Neural cell (in vitro differentiated cells): ENCODE results near the gene LRRC8B. TPM values are rescaled to one million over a fixed set of nuclear protein-coding genes. Genes with fewer than 3 reads are reported as not detected.

Experiments used
- H2AFZ ChIP-seq: fragments of 200-600, 300-800 bp; sonication (generic), shearing (Covaris generic); 2 replicates; pipeline ENCODE4 v1.6.0; 2014; ENCODE audit warnings: low read depth, mild to moderate bottlenecking, antibody characterized with exemption, low read length, moderate library complexity
- H3F3A ChIP-seq: fragments of 200-600 bp; shearing (Covaris generic); 2 replicates; pipeline ENCODE4 v1.6.1; 2016; ENCODE audit warnings: mild to moderate bottlenecking, moderate library complexity, mixed read lengths, antibody characterized with exemption, low read length; ENCODE audit not compliant: insufficient read depth, poor library complexity, severe bottlenecking
- H3K27ac ChIP-seq: fragments of 200-600, 300-800 bp; sonication (generic), shearing (Covaris generic); 2 replicates; pipeline ENCODE4 v1.5.1; 2014; ENCODE audit warnings: mild to moderate bottlenecking, low read length, moderate library complexity
- H3K27me3 ChIP-seq: fragments of 300-800, 200-600 bp; sonication (generic), shearing (Covaris generic); 2 replicates; pipeline ENCODE4 v1.6.0; 2014; ENCODE audit warnings: mild to moderate bottlenecking, low read depth, low read length, moderate library complexity; ENCODE audit not compliant: insufficient read depth
- H3K36me3 ChIP-seq: fragments of 300-800, 200-600 bp; sonication (generic), shearing (Covaris generic); 2 replicates; pipeline ENCODE4 v1.5.1; 2014; ENCODE audit warnings: mild to moderate bottlenecking, antibody characterized with exemption, low read length, moderate library complexity; ENCODE audit not compliant: insufficient read depth
- H3K4me2 ChIP-seq: fragments of 300-800, 200-600 bp; sonication (generic), shearing (Covaris generic); 2 replicates; pipeline ENCODE4 v1.6.0; 2014; ENCODE audit warnings: mild to moderate bottlenecking, low read length
- H3K4me3 ChIP-seq: fragments of 300-800, 200-600 bp; sonication (generic), shearing (Covaris generic); 2 replicates; pipeline ENCODE4 v1.5.1; 2014; ENCODE audit warnings: mild to moderate bottlenecking, low read length, moderate library complexity
- H3K79me2 ChIP-seq: fragments of 200-600 bp; shearing (Covaris generic); replicated peaks from 2 replicates; pipeline ENCODE4 v1.6.0; 2014; ENCODE audit warnings: mild to moderate bottlenecking, low read length, moderate library complexity; ENCODE audit not compliant: insufficient read depth
- H3K9ac ChIP-seq: fragments of 300-800, 200-600 bp; sonication (generic), shearing (Covaris generic); 2 replicates; pipeline ENCODE4 v1.6.1; 2016; ENCODE audit warnings: mild to moderate bottlenecking, low read length, mixed read lengths
- H3K9me2 ChIP-seq: fragments of 200-600 bp; shearing (Covaris generic); 2 replicates; pipeline ENCODE4 v1.6.1; 2016; ENCODE audit warnings: mild to moderate bottlenecking, low read length, mixed read lengths; ENCODE audit not compliant: insufficient read depth
- H3K9me3 ChIP-seq: fragments of 200-600, 300-800 bp; sonication (generic), shearing (Covaris generic); 2 replicates; pipeline ENCODE4 v1.6.1; 2016; ENCODE audit warnings: mild to moderate bottlenecking, mixed run types, low read length, moderate library complexity, mixed read lengths
- H4K20me1 ChIP-seq: fragments of 200-600 bp; shearing (Covaris generic); 2 replicates; pipeline ENCODE4 v1.6.1; 2016; ENCODE audit warnings: mild to moderate bottlenecking, mixed run types; ENCODE audit not compliant: insufficient read depth
- CTCF ChIP-seq: fragments of 450-650 bp; IDR thresholded peaks from 2 replicates; pipeline ENCODE4 v1.5.1; 2014; ENCODE audit warnings: antibody characterized with exemption, mild to moderate bottlenecking, moderate library complexity; ENCODE audit not compliant: poor library complexity, severe bottlenecking
- EP300 ChIP-seq: fragments of 450-650 bp; conservative IDR thresholded peaks from 2 replicates; pipeline ENCODE4 v1.6.1; 2014; ENCODE audit warnings: antibody characterized with exemption, mild to moderate bottlenecking, moderate library complexity; ENCODE audit not compliant: poor library complexity, severe bottlenecking
- EZH2 ChIP-seq: fragments of 200-600, 300-800 bp; shearing (Covaris generic), sonication (generic); IDR thresholded peaks from 2 replicates; pipeline ENCODE4 v1.6.1; 2014; ENCODE audit warnings: antibody characterized with exemption, low read length, borderline replicate concordance, mild to moderate bottlenecking; ENCODE audit not compliant: insufficient read depth, poor library complexity, severe bottlenecking
- MXI1 ChIP-seq: fragments of 450-650 bp; conservative IDR thresholded peaks from 2 replicates; pipeline ENCODE4 v1.6.1; 2014; ENCODE audit warnings: antibody characterized with exemption, mild to moderate bottlenecking; ENCODE audit not compliant: poor library complexity, severe bottlenecking
- POLR2AphosphoS5 ChIP-seq: IDR thresholded peaks from 2 replicates; pipeline ENCODE4 v1.6.1; 2012
- RAD21 ChIP-seq: fragments of 450-650 bp; conservative IDR thresholded peaks from 2 replicates; pipeline ENCODE4 v1.6.1; 2014; ENCODE audit warnings: antibody characterized with exemption, mild to moderate bottlenecking, moderate library complexity
- REST ChIP-seq: IDR thresholded peaks from 2 replicates; pipeline ENCODE4 v1.6.1; 2012; ENCODE audit warnings: borderline replicate concordance
- SMC3 ChIP-seq: fragments of 450-650 bp; conservative IDR thresholded peaks from 2 replicates; pipeline ENCODE4 v1.6.1; 2014; ENCODE audit warnings: antibody characterized with exemption, mild to moderate bottlenecking, moderate library complexity; ENCODE audit not compliant: poor library complexity
- TAF1 ChIP-seq: IDR thresholded peaks from 2 replicates; pipeline ENCODE4 v1.6.1; 2012; ENCODE audit warnings: low read depth
- polyA plus RNA-seq: library from polyadenylated mRNA; depleted of rRNA; stranded (reverse); fragments of >200 nt; gene quantifications from 2 replicates; pipeline ENCODE4 v1.2.3, GENCODE V29; 2014

LRRC8B gene
- polyA plus RNA-seq, 1 donor from 2014 or later, result 15.9 TPM

DNA sequence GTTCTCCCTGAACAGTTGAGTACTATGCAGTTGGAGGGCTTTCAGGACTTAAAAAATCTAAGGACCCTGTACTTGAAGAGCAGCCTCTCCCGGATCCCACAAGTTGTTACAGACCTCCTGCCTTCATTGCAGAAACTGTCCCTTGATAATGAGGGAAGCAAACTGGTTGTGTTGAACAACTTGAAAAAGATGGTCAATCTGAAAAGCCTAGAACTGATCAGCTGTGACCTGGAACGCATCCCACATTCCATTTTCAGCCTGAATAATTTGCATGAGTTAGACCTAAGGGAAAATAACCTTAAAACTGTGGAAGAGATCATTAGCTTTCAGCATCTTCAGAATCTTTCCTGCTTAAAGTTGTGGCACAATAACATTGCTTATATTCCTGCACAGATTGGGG lies 59.6 kb downstream of the LRRC8B start:
- Histone ChIP-seq H3K9me2 (no peaks in the 10 kb centered on the region), H2AFZ (no peak overlapping the region), H3K9me3 (no peaks in the 10 kb centered on the region), H3K36me3 (peaks cover 12% of the 10 kb centered on the region), H3F3A (no peaks in the 10 kb centered on the region), H4K20me1 (no peaks in the 10 kb centered on the region), H3K79me2 (no peaks in the 10 kb centered on the region), H3K4me2 (no peak overlapping the region), H3K27me3 (no peaks in the 10 kb centered on the region), H3K4me3 (no peak overlapping the region), H3K9ac (no peak overlapping the region), H3K27ac (no peak overlapping the region)
- no peak for TF ChIP-seq EP300
- TF ChIP-seq REST, result no peak
- no peak for TF ChIP-seq EZH2
- no peak for TF ChIP-seq MXI1
- no peak for TF ChIP-seq SMC3
- no peak for TF ChIP-seq TAF1
- TF ChIP-seq CTCF, result no peak
- no peak for TF ChIP-seq RAD21
- TF ChIP-seq POLR2AphosphoS5, result no peak

DNA sequence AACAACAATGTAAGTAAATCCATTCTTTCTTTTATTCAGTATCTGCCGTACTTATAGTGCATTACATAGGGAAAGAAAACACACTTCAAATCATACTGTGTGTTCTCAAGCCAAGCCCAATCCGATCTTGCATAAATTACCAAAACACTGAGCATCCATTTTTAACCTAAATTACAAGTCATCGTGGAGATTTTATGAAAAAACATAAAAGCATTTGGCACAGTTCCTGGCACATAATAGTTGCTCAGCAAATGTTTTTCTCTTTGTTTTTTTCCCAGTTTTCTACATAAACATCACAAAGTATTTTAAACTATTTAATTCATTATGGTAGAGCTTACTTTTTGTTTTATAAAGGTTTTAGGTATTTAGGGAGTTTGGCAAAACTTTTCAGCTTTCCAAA lies 60.2 kb downstream of the LRRC8B start:
- H3K4me3 ChIP-seq, result no peak overlapping the region
- peaks cover 12% of the 10 kb centered on the region for H3K36me3 ChIP-seq
- H2AFZ ChIP-seq, result no peak overlapping the region
- TF ChIP-seq EZH2 (no peak), MXI1 (no peak), POLR2AphosphoS5 (no peak), RAD21 (no peak), REST (no peak), CTCF (no peak), EP300 (no peak), SMC3 (no peak), TAF1 (no peak)
- no peak overlapping the region for H3K4me2 ChIP-seq
- H3K27ac ChIP-seq, result no peak overlapping the region
- no peaks in the 10 kb centered on the region for H3K79me2 ChIP-seq
- H3K9me2 ChIP-seq, result no peaks in the 10 kb centered on the region
- no peaks in the 10 kb centered on the region for H4K20me1 ChIP-seq
- H3F3A ChIP-seq, result no peaks in the 10 kb centered on the region
- no peaks in the 10 kb centered on the region for H3K9me3 ChIP-seq
- H3K27me3 ChIP-seq, result no peaks in the 10 kb centered on the region
- no peak overlapping the region for H3K9ac ChIP-seq
